Measurements from ENCODE around the gene SLC30A7.
"Not testable (repeated sequence)": the region's sequence is repeated elsewhere in the genome, so short reads cannot be mapped to it uniquely, and the experiment has no call there.

Gene SLC30A7

GRCh38 chr1:100889869-100890482, 5.9 kb upstream of the SLC30A7 start:
- DNase-seq (ENCODE audit: low read depth, low spot score) = not testable (repeated sequence)

- DNase-seq (ENCODE audit: low read depth, low spot score) = no peak
These were observed 4.5 kb upstream of the SLC30A7 start for GRCh38 chr1:100891380-100891779.

GRCh38 chr1:100892554-100892953, 3.3 kb upstream of the SLC30A7 start:
- no peak for DNase-seq (ENCODE audit: low read depth, low spot score)

- DNase-seq (ENCODE audit: low read depth, low spot score) = no peak
These were observed 2.2 kb upstream of the SLC30A7 start for GRCh38 chr1:100893718-100894117.

- peak; percentile 91 for DNase-seq (ENCODE audit: low read depth, low spot score)
These were observed 1.0 kb upstream of the SLC30A7 start, which contains the start of gene EXTL2 for GRCh38 chr1:100894603-100895539. Gene EXTL2, minus strand, starts transcription at chr1:100894842. Its CDS starts 6,085 bp downstream, at chr1:100888757.

- no peak for DNase-seq (ENCODE audit: low read depth, low spot score)
These were observed 642 bp downstream of the SLC30A7 start for GRCh38 chr1:100896481-100896982.

- DNase-seq (ENCODE audit: low read depth, low spot score) = no peak
These were observed 6.5 kb downstream of the SLC30A7 start for GRCh38 chr1:100902365-100902764.

GRCh38 chr1:100903777-100904176, 7.9 kb downstream of the SLC30A7 start:
- no peak for DNase-seq (ENCODE audit: low read depth, low spot score)

GRCh38 chr1:100904528-100904927, 8.6 kb downstream of the SLC30A7 start:
- DNase-seq (ENCODE audit: low read depth, low spot score) = no peak

GRCh38 chr1:100905181-100905580, 9.3 kb downstream of the SLC30A7 start:
- DNase-seq (ENCODE audit: low read depth, low spot score) = no peak

GRCh38 chr1:100907887-100908286, 12.0 kb downstream of the SLC30A7 start:
- no peak for DNase-seq (ENCODE audit: low read depth, low spot score)

- DNase-seq (ENCODE audit: low read depth, low spot score) = no peak
These were observed 13.1 kb downstream of the SLC30A7 start for GRCh38 chr1:100909018-100909417.

- DNase-seq (ENCODE audit: low read depth, low spot score) = no peak
These were observed 16.1 kb downstream of the SLC30A7 start for GRCh38 chr1:100912019-100912418.

GRCh38 chr1:100921110-100921706, 25.3 kb downstream of the SLC30A7 start:
- DNase-seq (ENCODE audit: low read depth, low spot score) = no peak

- no peak for DNase-seq (ENCODE audit: low read depth, low spot score)
These were observed 28.3 kb downstream of the SLC30A7 start for GRCh38 chr1:100924212-100924611.

GRCh38 chr1:100924991-100925390, 29.1 kb downstream of the SLC30A7 start:
- no peak for DNase-seq (ENCODE audit: low read depth, low spot score)

- DNase-seq (ENCODE audit: low read depth, low spot score) = no peak
These were observed 30.4 kb downstream of the SLC30A7 start for GRCh38 chr1:100926240-100926639.

GRCh38 chr1:100927276-100927675, 31.4 kb downstream of the SLC30A7 start:
- no peak for DNase-seq (ENCODE audit: low read depth, low spot score)

GRCh38 chr1:100928128-100928527, 32.2 kb downstream of the SLC30A7 start:
- DNase-seq (ENCODE audit: low read depth, low spot score) = no peak

GRCh38 chr1:100930494-100930893, 34.6 kb downstream of the SLC30A7 start:
- DNase-seq (ENCODE audit: low read depth, low spot score) = no peak

- no peak for DNase-seq (ENCODE audit: low read depth, low spot score)
These were observed 35.8 kb downstream of the SLC30A7 start for GRCh38 chr1:100931716-100932115.

- not testable (repeated sequence) for DNase-seq (ENCODE audit: low read depth, low spot score)
These were observed 37.7 kb downstream of the SLC30A7 start for GRCh38 chr1:100933555-100933954.
